Hematopoietic multipotent progenitor cell (in vitro differentiated cells): Measurements from ENCODE around the gene FABP6. TPM values are rescaled to one million over a fixed set of nuclear protein-coding genes. Genes with fewer than 3 reads are reported as not detected.

Experiments used
- DNase-seq, 3 donors: peaks; one replicate each; pipeline ENCODE4 v3.0.0-alpha.2; 2011 to 2015; ENCODE audit warnings: low read depth in 2 of 3, low spot score in 2 of 3
- total RNA-seq: library from RNA; depleted of rRNA; stranded (reverse); fragments of >200 nt; gene quantifications from one replicate; pipeline ENCODE4 v1.2.3, GENCODE V29; 2012

FABP6 gene
- total RNA-seq, 1 donor: not detected

DNA sequence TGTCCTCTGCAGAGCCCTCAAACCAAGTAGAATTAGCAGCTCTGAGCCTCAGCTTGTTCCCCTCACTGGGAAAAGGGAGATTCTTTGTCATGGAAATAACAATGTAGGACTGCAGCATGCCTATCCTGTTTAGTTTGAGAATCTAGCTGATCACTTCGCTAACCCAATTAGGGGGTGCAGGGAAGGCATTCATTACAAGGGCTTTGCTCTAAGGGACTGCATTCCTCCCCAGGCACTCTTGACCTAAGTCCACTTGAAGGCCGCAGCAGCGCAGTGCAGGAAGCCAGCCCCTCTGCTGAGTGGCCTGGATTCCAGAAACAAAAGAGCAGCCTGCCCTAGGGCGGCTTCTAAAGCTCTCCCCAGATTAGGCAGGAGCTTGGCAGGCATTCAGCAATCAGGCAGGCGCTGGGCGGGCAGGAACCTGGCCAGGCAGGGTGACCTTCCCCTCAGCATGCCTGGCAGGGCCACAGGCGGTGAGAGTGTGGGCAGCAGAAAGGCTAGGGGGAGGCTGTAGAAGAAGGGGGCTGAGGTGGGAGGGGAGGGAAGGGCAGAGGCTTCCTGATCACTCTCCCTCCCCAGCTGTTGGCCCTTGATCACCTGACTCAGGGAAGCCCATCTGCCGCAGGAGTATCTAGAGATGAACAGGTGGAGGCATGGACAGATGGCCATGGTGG, 58.2 kb downstream of the FABP6 start:
- no peak for DNase-seq

Other genes starting within 250 kb of the FABP6 start
- 13.5 TPM for gene TTC1, start 220.4 kb upstream of the FABP6 start, total RNA-seq
- gene PWWP2A, start 110.1 kb upstream of the FABP6 start, total RNA-seq: 19.9 TPM
- 0.54 TPM for gene CCNJL, start 83.1 kb downstream of the FABP6 start, total RNA-seq
- gene C1QTNF2, start 141.1 kb downstream of the FABP6 start, total RNA-seq: 0.27 TPM
- gene FAM200C, start 170.5 kb downstream of the FABP6 start, total RNA-seq: 2.4 TPM
- 21.5 TPM for gene SLU7, start 189.6 kb downstream of the FABP6 start, total RNA-seq
- gene PTTG1, start 192.3 kb downstream of the FABP6 start, total RNA-seq: 19.9 TPM